OCI-LY7 (cell line): ENCODE measurements around the gene CTR9. TPM values are rescaled to one million over a fixed set of nuclear protein-coding genes. Genes with fewer than 3 reads are reported as not detected.

ENCODE experiments used
- BruUV-seq: library from RNA; stranded (reverse); fragments of 400-500 nt; replicated peaks from 2 replicates; lab custom pipeline; 2021; lab: Mats Ljungman, UMichigan
- CTCF ChIA-PET: fragments of 300-600 bp; sonication (Branson Sonifier 250); formaldehyde crosslinking; loops from one replicate; lab custom pipeline; 2022; ENCODE audit warnings: antibody characterized with exemption; ENCODE audit not compliant: unreplicated experiment; lab: Charles Lee
- POLR2A ChIA-PET: fragments of 300-600 bp; sonication (Branson Sonifier 250); formaldehyde crosslinking; loops from one replicate; lab custom pipeline; 2022; ENCODE audit warnings: antibody characterized with exemption; lab: Charles Lee
- DNase-seq: peaks from one replicate; pipeline ENCODE4 v3.0.0-alpha.2; 2015; ENCODE audit warnings: low spot score
- H2AFZ ChIP-seq: fragments of 200-600 bp; sonication (generic), shearing (Covaris generic); 2 replicates; pipeline ENCODE4 v1.6.1; 2014; ENCODE audit warnings: mild to moderate bottlenecking, antibody characterized with exemption, low read length, moderate library complexity
- H3K27ac ChIP-seq: fragments of 200-600 bp; sonication (generic); 2 replicates; pipeline ENCODE4 v1.5.1; 2014; ENCODE audit warnings: mixed run types, low read depth, mild to moderate bottlenecking, moderate library complexity, low read length, inconsistent platforms; ENCODE audit not compliant: poor library complexity, severe bottlenecking
- H3K36me3 ChIP-seq: fragments of 200-600 bp; sonication (generic); 2 replicates; pipeline ENCODE4 v1.6.1; 2014; ENCODE audit warnings: mild to moderate bottlenecking, antibody characterized with exemption, low read length, moderate library complexity, mixed read lengths; ENCODE audit not compliant: insufficient read depth
- H3K4me1 ChIP-seq: fragments of 200-600 bp; sonication (generic); 2 replicates; pipeline ENCODE4 v1.5.1; 2014; ENCODE audit warnings: mild to moderate bottlenecking, low read length; ENCODE audit not compliant: insufficient read depth, poor library complexity, severe bottlenecking
- H3K4me2 ChIP-seq: fragments of 200-600 bp; sonication (generic); 2 replicates; pipeline ENCODE4 v1.6.1; 2014; ENCODE audit warnings: mild to moderate bottlenecking, low read length
- H3K4me3 ChIP-seq: fragments of 200-600 bp; sonication (generic); 2 replicates; pipeline ENCODE4 v1.5.1; 2014; ENCODE audit warnings: mild to moderate bottlenecking, low read depth, low read length; ENCODE audit not compliant: poor library complexity, severe bottlenecking
- H3K79me2 ChIP-seq: fragments of 200-600 bp; sonication (generic); 2 replicates; pipeline ENCODE4 v1.6.1; 2016; ENCODE audit warnings: low read depth, mild to moderate bottlenecking, low read length, moderate library complexity, mixed read lengths; ENCODE audit not compliant: insufficient read depth
- H3K9me2 ChIP-seq: fragments of 200-600 bp; sonication (generic); 2 replicates; pipeline ENCODE4 v1.6.1; 2016; ENCODE audit warnings: mild to moderate bottlenecking, low read length, mixed read lengths; ENCODE audit not compliant: insufficient read depth
- H3K9me3 ChIP-seq: fragments of 200-600 bp; sonication (generic); 2 replicates; pipeline ENCODE4 v1.6.1; 2014; ENCODE audit warnings: mild to moderate bottlenecking, mixed run types, low read length, mixed read lengths
- H4K20me1 ChIP-seq: fragments of 200-600 bp; sonication (generic); 2 replicates; pipeline ENCODE4 v1.6.1; 2014; ENCODE audit warnings: mild to moderate bottlenecking, antibody characterized with exemption, low read length, moderate library complexity, mixed read lengths; ENCODE audit not compliant: insufficient read depth
- EZH2phosphoT487 ChIP-seq: fragments of 200-600 bp; sonication (generic); IDR thresholded peaks from 2 replicates; pipeline ENCODE4 v1.6.1; 2018; ENCODE audit warnings: low read depth, borderline replicate concordance, mild to moderate bottlenecking, mixed run types, antibody characterized with exemption, low read length, moderate library complexity, mixed read lengths
- intact Hi-C: fragments of 100-400 bp; cut with micrococcal nuclease; formaldehyde crosslinking; loops from one replicate; pipeline ENCODE4 v1.10.0; 2022; ENCODE audit not compliant: unreplicated experiment
- total RNA-seq, 2 experiments: library from RNA; depleted of rRNA in 1 of 2; stranded (reverse); fragments of >200 nt in 1 of 2; shearing (Covaris generic) in 1 of 2; gene quantifications; 2 replicates each; pipeline ENCODE4 v1.2.3, GENCODE V29; 2014 to 2022
- TF ChIP-seq, protein P1 (sequence below): fragments of 200-600 bp; sonication (generic); conservative IDR thresholded peaks from 2 replicates; pipeline ENCODE4 v1.5.1; 2014; ENCODE audit warnings: mild to moderate bottlenecking, antibody characterized with exemption, low read length, moderate library complexity, mixed read lengths

The CTR9 gene
- total RNA-seq, 2 experiments from 2014 or later = 15.3 to 29.5 TPM

DNA sequence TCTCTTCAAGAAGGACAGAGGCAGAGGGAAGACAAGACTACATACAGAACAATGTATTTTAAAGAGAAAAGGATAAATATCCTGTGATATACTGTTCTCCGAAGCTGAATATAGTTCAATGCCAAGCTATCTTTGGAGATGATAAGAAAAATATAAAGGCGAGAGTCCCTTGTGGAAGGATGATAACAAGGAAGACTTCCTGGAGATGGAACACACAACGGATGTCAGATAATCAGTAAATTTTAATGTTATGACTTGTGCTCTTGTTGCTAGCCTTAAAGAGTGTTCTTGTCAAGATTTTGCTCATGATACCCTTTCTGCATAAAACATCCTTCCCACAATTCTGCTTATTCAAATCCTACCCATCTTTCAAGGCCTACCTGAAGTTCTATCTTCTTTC, 6.8 kb upstream of the CTR9 start:
- BruUV-seq = no TSS peak
- intact Hi-C loops = no loop called here
- Histone ChIP-seq H3K79me2 (no peaks in the 10 kb centered on the region), H3K4me1 (no peaks in the 10 kb centered on the region), H3K4me2 (no peak overlapping the region), H3K4me3 (no peak overlapping the region), H4K20me1 (no peaks in the 10 kb centered on the region), H3K36me3 (no peaks in the 10 kb centered on the region), H2AFZ (no peak overlapping the region), H3K9me3 (no peaks in the 10 kb centered on the region), H3K27ac (no peak overlapping the region), H3K9me2 (no peaks in the 10 kb centered on the region)
- POLR2A ChIA-PET = no interaction called here
- DNase-seq = no peak
- CTCF ChIA-PET = no interaction called here
- no peak for TF ChIP-seq EZH2phosphoT487
- TF ChIP-seq, protein P1, sequence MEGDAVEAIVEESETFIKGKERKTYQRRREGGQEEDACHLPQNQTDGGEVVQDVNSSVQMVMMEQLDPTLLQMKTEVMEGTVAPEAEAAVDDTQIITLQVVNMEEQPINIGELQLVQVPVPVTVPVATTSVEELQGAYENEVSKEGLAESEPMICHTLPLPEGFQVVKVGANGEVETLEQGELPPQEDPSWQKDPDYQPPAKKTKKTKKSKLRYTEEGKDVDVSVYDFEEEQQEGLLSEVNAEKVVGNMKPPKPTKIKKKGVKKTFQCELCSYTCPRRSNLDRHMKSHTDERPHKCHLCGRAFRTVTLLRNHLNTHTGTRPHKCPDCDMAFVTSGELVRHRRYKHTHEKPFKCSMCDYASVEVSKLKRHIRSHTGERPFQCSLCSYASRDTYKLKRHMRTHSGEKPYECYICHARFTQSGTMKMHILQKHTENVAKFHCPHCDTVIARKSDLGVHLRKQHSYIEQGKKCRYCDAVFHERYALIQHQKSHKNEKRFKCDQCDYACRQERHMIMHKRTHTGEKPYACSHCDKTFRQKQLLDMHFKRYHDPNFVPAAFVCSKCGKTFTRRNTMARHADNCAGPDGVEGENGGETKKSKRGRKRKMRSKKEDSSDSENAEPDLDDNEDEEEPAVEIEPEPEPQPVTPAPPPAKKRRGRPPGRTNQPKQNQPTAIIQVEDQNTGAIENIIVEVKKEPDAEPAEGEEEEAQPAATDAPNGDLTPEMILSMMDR = no peak

DNA sequence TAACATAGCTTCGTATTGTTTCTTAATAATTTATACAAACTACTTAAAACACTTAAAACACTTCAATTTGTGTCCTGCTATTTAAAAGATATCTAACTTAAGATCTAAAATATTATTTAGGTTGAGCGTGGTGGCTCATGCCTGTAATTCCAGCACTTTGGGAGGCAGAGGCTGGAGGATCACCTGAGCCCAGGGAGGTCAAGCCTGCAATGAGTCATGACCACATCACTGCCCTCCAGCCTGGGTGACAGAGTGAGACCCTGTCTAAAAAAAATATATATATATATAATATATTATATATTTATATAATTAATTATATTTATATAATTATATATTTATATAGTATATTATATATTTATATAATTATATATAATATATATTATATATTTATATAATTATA, 4.2 kb upstream of the CTR9 start:
- no peak for DNase-seq
- Histone ChIP-seq H3K79me2 (peaks cover 6% of the 10 kb centered on the region), H3K9me3 (no peaks in the 10 kb centered on the region), H3K9me2 (no peaks in the 10 kb centered on the region), H4K20me1 (no peaks in the 10 kb centered on the region), H3K4me1 (peaks cover 4% of the 10 kb centered on the region), H3K36me3 (no peaks in the 10 kb centered on the region), H3K4me3 (no peak overlapping the region), H2AFZ (no peak overlapping the region), H3K4me2 (no peak overlapping the region), H3K27ac (no peak overlapping the region)
- no TSS peak for BruUV-seq
- ChIA-PET CTCF (no interaction called here), POLR2A (no interaction called here)
- TF ChIP-seq, protein P1 = no peak
- TF ChIP-seq EZH2phosphoT487 = no peak
- intact Hi-C loops = no loop called here

DNA sequence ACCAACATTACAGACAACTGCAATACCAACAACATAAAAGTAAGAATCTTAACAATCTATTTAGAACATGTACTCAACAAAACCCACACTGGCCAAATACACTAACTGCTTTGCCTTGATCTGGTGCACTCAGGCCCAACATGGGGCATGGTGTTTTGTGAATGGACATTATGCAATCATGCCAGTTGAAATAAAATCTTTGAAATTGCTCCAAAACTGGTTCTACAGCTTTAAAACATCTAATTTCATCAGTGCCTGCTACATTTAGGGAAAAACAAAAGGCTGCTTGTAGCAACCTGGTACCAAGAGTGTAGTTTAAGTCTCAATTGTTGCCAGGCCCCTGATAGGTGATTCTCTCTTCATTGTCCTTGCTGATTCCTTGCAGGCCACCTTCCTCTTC, 3.3 kb upstream of the CTR9 start:
- no TSS peak for BruUV-seq
- Histone ChIP-seq H2AFZ (no peak overlapping the region), H3K79me2 (peaks cover 15% of the 10 kb centered on the region), H4K20me1 (no peaks in the 10 kb centered on the region), H3K4me1 (peaks cover 12% of the 10 kb centered on the region), H3K27ac (no peak overlapping the region), H3K4me2 (no peak overlapping the region), H3K4me3 (no peak overlapping the region), H3K9me2 (no peaks in the 10 kb centered on the region), H3K9me3 (no peaks in the 10 kb centered on the region), H3K36me3 (0 out of 2 replicates have a peak, but pooled peaks cover 2% of the 10 kb centered on the region)
- ChIA-PET CTCF (no interaction called here), POLR2A (no interaction called here)
- DNase-seq = no peak
- intact Hi-C loops = no loop called here
- TF ChIP-seq, protein P1 = no peak
- no peak for TF ChIP-seq EZH2phosphoT487
